Activated CD4-positive, CD25-positive, alpha-beta regulatory T cell treated with anti-CD3 and anti-CD28 coated beads, Interleukin-2, amount 50 U/mL, for 16 hours (primary cell): ENCODE data around the gene ADGRD1.

Experiments
- DNase-seq: peaks from one replicate; pipeline ENCODE4 v3.0.0-alpha.2; 2020; ENCODE audit warnings: low read depth, low spot score

Gene ADGRD1

DNA sequence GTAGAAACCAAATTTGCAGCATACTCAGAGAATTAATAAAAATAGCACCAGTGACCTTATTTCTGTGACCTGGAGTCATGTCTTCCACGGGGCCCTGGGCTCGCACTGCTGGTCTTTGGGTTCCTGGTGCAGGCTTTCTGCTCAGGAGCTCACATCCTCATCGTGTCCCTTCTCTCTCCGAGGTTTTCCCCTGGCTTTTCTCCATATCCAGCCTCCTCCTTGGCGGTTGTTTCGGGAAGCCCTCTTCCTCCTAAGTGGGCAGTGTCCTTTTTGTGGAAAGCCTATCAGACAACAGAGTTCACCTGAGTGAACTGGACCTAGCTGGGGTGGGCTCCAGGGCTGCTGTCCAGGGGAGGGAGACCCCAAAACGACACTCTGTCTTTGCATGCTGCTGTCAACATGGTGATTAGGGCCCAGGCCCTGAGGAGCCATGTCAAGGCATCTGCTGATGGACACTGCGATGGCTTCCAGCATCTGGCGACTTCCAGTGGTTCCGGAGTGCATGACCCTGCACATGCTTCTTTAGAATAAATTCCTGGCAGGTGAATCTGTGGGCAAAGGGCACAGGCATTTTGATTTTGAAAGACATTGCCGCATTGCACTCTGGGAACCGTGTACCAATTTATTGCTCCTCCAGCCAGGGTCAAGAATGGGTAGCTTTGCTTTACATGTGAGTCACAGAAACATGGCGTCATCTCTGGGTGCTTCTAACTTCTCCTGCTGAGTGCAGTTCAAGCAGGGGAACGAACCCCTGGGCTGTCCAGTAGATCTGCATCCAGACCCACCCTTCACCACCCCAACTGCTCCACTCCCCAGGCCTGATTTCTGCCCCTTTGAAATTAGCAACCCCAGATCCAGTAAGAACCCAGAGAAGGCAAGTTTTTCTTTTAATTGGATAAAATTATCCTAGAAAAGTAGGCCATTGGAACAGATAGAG lies 136.8 kb downstream of the ADGRD1 start:
- DNase-seq = no peak

DNA sequence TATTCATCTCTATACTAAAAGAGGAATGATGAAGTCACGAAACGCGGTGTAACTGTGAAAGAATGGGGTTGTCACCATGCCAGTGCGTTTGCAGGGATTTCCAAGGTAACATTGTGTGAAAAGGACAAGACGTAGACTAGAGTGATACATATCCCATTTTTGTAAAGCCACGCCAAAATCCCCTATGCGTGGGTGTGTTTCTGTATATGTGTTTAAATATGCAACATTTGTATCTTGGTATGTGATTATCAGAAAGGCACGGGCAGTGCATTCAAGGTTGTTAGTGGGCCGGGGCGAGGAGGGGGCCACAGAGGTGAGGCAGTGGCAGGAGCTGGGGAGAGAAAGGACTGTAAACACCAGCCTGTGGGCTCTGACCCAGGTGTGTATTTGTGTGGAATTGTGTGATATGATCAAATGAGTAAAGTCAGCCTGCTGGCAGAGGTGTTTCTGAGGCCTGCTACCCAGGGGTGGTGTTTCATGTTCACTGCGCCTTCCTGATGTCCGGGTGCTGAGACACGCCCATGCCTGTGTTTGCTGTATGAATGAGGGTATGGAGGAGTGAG lies 137.8 kb downstream of the ADGRD1 start:
- no peak for DNase-seq

DNA sequence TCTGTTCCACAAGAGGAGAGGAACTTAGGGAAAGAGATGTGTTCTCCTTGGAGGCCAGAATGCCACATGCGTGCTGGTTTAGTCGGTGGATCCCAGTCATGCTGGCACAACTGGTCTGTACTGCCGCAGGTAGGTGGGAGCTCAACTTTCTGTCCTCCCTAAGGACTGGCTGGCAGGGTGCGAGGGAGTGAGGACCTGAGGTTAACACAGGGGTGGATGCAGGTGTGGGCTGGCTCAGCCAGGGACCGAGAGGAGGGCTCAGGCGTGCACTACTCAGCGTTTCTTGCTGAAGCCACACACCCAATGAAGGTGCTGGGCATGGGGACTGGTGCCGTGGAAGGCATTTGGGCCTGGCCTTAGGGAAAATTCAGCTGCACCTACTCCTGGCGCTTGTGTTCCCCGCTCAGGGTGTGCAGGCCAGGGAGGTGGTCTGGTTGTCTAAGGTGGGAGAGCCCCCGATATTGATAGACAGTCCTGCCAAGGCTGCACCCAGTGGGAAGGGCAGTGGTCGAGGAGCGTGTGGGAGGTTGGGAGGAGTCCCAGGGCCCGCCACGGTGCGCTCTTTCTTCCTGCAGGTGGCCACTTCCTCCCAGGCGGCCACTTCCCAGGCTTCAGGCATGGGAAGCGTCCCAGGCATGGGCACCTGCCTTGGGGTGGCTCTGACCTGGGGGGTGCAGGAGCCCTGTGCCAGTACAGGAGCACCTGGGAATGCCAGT lies 138.4 kb downstream of the ADGRD1 start:
- DNase-seq = no peak

DNA sequence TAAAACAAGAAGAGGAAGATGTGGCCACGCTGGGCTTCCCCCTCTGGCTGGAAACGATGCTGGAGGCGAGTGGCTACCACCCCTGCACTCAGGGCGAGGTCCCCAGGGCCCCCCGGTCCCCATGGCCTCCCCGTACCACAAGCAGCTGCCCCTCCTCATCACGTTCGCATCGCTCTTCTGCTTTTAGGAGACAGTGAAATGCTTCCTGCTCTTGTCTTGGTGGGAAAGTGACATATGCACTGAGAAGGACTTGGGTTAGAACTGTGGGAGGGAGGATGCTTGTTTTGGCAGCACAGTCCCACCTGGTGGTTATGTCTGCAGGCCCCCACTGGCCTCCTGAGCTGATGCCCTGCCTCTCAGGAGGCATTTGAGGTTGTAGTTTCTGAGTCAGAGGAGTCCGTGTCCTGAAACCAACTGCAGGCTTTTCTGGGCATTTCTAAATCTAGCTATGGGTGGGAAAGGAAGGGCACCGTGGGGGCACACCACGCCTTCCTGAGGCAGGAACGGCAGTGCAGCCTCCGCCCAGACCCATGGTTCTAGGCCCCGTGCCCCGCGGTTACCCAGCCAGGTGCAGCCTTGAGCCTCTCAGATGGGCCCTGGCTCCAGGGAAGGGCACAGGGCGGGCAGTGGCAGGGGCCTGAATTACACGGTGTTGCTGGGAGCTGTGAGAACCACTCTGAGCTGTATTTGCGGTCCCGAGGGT lies 139.3 kb downstream of the ADGRD1 start:
- no peak for DNase-seq

DNA sequence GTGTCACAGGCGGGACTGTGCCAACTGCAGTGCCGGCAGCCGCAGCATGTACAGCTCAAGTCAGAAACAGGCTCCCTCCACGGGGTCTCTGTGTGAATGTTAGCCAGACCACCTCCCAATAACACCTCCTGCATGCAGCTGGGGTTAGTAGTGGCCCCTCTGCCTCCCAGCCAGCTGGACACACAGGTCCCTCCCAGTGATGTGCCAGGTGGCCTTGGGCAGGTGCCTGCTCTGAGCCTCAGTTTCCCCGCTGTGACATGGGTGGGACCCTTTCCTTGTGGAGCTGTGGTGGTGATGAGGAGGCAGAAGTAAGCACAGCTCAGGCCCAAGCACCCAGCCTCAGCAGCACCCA lies 139.9 kb downstream of the ADGRD1 start:
- no peak for DNase-seq

DNA sequence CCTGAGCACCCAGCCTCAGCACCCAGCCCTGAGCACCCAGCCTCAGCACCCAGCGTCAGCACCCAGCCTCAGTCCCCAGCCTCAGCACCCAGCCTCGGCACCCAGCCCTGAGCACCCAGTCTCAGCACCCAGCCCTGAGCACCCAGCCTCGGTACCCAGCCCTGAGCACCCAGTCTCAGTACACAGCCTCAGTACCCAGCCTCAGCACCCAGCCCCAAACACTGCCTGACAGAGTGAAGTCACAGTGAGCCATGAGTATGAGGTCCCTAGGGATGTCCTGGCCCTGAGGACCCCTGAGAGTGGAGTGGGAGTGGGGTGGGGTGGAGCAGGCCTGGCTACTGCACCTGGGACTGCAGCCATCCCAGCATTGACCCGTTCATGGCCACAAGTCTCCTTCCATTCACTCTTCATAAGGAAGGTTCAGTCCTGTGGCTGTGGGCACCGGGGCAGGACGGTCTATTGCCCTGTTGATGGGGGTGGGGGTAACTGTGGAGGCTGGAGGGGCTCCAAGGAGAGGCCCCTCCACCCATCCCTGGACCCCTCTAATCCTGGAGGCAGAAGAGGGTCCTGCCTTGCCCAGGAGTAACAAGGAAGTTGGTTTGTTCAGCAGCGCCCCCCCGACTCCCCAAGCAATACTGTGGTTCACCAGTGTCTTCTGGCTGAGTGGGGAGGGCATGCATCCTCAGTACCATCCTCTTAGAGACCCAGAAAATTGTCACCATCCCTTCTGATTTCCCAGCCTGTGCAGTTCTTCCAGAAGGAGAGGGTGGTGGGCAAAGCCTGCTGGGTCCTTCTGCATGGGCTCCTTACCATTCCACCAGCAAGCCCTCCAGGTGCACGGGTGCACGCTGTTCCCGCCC lies 140.5 kb downstream of the ADGRD1 start:
- no peak for DNase-seq

DNA sequence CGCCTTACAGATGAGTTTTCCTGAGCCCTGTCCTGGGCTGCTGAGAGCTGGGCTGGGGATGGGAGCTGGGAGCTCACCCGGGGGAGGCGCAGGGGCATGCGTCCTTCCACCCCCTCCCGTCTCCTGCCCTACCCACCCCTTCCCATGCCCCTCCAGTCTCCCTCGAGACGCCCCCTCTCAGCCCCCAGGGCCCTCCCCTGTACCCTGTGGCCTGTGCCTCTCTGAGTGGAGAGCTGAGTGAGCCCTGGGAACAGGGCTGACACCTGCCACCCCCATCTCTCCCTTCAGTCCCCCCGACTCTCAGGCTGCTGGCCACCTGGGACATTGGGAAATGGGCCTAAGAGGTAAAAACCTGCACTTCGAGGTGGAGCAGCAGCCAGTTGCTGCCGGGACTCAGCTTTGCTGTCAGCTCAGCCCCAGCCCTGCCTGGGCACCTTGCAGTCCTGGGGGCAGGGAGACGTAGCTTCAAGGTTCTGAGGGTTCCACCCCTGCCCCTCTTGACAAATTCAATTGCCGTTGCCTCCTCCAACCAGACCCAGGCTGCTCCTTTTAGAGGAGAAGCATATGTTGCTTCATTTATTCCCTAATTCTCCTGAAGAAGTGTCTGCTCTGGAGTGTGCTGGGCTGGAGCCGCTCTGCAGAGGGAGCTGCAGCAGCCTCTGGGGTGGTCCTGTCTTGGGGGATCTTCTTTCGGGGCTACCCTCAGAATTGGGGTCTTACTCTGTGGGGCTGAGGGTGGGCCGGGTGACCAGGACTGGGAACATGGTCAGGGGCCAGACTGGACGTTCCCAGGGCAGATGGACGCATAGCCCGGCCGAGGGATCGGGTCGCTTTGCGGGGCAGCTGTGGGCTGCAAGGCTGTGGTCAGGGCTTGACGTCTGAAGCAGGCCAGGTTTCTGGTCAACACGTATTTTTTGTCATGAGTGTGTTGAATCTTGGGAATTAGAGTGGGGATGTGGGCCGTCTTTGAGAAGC lies 141.4 kb downstream of the ADGRD1 start:
- no peak for DNase-seq

DNA sequence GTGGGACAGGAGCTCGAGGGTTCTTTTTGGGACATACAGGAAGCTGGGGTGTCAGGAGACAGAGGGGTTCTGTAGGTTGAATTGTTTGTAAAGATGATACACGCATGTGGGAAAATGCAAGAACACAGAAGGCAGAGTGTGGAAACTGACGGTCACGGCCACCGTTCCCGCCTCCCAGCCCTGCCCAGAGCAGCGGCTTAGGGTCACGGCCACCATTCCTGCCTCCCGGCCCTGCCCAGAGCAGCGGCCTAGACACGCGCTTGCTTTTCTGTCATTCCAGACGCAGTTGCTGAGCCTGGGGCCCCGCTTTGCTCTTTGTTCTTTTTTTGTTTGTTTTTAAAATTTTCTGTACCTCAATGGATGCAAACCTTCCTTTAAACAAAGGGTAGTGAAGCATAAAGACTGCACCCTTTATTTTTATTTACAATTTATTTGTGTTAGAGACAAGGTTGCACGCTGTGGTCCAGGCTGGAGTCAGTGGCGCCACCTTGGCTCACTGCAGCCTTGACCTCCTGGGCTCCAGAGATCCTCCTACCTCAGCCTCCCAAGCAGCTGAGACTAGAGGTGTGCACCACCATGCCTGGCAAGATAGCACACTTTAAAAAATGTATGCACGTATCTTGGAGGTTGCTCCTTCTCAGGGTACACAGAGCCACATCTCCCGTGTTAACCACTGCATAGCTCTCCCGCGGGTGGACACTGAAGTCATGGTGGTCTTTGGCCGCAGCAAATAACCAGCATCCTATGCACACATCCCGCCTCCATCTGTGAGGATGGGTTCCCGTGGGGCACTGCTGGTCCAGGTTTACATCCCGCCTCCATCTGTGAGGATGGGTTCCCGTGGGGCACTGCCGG lies 142.3 kb downstream of the ADGRD1 start:
- no peak for DNase-seq

DNA sequence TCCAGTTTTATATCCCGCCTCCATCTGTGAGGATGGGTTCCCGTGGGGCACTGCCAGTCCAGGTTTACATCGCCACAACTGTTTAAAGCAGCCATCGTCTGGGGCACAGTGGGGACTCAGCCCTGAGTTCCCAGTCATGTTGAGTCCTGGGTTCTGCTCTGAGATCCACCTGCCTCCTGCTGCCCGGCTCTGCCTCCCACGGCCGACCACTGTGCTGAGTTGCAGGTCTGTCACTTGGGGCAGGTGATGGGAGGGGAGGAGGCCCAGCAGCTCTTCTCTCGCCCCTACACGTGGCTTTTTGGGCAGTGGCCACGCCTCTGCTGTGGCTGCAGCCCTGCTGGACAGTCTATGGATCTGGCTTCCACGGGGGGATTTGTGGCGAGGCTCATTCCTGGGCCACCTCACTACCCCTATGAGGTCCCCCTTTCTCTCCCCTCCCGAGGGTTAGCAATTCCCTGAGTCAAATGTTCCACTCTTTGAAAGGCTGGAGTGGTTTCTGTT lies 143.0 kb downstream of the ADGRD1 start:
- no peak for DNase-seq

DNA sequence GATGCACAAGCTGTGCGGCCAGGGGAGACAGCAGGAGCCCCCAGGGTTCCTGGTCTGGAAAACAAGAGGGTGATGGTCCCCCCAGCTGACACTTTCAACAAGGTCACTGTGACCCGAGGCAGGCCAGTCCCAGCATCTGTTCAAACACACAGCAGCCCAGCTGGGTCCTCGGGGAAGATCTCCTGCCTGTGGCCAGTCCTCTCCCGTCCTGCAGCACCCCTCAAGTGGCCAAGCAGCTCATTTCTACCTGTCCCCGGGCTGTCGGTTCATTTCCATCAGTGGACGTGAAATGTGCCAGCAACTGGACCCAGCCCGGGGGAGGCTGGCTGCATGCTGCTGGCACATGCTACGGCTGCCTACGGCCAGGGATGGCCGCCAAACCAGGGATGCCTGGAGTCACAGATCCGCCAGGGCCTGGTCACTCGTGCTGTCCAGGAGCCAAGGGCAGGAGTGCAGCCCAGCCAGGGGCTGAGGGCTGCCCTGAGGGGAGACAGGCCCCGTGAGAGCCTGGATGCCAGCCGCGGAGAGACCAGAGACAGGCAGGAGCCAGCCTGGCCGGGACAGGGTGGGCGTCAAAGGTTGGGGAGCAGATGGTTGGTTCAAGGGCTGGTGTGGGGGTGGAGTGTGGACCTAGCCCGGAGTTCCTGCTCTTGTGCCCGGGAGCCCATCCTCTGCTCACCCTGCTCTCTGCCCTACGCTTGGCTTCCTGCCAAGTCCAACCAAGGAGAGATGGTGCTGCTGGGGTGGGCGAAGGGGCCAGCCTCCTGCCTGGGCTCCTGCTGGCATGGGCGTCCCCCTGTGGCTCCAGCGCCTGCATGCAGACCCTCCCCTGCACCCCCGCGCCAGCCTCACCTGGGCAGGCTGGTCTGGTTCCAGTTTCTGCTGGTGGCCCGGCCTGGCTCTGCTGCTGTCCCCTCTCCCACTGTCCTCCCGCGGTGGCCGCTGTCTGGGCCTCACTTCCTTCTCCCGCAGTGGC lies 143.8 kb downstream of the ADGRD1 start:
- no peak for DNase-seq

DNA sequence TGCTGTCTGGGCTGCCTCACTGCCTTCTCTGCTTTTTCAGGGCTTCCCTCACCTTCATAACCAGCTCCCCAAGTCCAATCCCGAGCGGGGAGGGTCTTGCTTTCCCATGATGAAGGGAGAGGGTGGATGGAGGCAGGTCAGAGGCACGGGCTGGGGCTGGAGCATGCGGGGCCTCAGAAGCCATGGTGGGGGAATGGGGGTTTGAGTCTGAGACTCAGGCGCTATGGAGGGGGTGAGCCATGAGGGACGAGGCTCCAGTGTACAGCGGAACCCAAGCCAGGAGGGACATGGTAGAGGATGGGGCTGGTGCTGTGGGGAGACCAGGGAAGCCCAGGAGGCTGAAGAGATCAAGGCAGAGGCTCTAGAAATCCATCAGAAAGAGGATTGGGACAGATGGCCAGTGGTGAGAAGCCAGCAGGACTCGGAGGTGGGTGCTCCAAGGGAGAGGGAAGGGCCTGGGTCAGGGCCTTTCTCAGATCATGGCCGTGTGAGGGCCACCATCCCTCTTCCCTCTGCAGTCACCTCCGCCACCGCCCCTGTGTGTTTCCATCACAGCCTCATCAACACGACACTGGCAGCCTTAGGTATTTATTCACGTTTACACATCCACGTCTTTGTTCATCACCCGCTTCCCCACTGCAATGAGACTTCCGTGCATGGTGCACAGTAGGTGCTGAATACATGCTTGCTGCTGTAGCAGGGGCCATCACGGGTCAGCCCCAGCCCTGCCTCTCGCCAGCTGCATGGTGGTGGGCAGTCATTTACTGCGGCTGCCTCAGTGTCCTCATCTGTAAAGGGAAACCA lies 144.7 kb downstream of the ADGRD1 start:
- DNase-seq = no peak

DNA sequence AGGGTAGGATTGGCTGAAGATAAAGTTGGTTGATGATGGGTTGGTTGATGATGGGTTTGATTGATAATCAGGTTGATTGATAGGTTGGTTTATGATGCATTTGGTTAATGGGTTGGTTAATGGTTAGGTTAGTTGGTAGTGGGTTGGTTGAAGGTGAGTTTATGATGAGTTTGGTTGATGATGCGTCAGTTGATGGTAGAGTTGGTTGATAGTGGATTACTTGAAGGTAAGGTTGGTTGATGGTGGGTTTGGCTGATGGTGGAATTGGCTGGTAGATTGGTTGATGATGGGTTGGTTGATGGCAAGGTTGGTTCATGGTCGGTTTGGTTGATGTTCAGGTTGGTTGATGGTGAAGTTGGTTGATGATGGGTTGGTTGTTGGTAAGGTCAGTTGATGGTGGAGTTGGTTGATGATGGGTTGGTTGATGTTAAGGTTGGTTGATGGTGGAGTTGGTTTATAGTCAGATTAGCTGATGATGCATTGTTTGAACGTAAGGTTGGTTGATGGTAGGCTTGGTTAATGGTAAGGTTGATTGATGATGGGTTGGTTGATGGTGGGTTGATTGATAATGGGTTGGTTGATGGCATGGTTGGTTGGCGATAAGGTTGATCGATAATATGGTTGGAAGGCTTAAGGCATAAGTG lies 146.4 kb downstream of the ADGRD1 start:
- DNase-seq = no peak

DNA sequence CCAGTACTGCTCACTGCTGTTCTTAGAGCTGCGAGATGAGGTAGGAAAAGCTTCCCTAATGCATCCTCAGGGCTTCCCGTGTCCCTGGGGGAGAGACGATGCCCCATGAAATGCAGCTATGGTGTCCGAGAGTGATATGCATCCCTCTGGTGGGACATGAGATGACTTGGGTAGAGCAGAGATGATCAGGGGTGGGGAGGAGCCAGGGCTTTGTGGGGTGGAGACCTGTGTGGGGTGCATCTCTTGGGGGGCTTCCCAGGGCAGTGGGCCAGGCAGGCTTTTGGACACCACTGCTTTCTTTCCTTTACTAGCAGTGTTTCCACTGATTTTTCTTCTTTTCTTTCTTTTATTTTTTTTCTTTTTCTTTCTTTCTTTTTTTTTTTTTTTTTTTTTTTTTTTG lies 147.3 kb downstream of the ADGRD1 start:
- no peak for DNase-seq

DNA sequence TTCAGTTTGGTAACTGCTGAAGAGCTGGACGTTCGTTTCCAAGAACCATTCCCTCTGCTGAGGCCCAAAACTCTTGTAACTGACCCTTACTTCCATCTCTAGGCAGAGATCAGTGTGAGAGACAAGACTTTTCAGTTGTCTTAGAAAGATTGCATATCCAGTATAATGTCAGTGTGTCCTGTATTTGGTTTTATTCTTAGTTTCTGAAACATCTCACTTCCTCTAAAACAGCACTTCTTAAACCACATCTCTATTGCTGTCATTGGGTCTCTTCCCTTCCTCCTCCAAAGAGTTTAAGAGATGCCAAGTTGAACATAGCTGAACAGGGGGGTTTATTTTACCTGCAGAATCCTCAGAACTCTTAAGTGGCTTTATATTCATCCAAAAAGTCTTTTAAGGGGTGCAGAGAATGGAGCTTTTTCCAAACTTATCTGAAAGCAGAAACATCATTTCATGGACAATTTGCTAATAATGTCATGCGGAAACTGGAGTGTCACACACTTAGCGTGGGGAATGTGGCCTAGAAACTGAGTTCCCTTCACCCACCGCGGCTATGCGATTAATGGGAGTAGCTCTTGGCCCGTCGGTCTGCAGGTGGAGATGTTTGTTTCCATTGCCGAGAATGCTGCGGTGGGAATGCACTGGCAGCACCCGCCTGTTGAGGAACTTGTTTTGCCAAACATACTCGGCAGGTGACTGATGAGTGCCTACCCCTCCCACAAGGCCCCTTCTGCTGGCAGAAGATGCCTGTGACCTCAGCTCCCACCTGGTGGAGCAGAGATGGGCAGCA lies 148.2 kb downstream of the ADGRD1 start:
- no peak for DNase-seq

DNA sequence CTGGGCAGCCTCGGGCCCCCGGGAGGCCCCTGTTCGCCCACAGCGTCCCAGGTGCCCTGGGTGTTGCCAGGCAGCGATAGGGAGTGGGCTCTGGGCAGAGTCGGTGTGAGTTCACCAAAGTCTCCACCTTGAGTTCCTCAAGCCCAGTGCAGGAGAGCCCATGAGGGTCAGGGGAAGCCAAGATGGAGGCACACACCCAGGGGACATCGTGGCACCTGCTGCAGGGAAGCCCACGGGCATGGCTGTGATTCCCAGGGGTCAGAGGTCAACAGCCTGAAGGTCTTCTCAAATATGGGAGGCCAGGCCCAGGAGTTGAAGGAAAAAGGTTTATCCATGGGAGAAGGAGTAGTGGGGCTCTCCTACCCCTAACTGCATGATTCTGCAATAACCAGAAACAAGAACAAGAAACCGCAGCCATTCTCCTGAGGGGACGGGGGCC lies 148.8 kb downstream of the ADGRD1 start:
- no peak for DNase-seq
